Activated CD4-positive, alpha-beta T cell treated with anti-CD3 and anti-CD28 coated beads, Interleukin-2, amount 10 ng/mL, durations not matched to agents 24 days and 14 days (primary cell): Measurements from ENCODE around the gene ZBTB16. TPM values are rescaled to one million over a fixed set of nuclear protein-coding genes. Genes with fewer than 3 reads are reported as not detected.

Source experiments
- DNase-seq: peaks from one replicate; pipeline ENCODE4 v3.0.0; 2022
- H3K27ac Mint-ChIP-seq: one replicate; pipeline ENCODE4 v1.8.0; 2022; ENCODE audit warnings: mild to moderate bottlenecking, mixed read lengths
- H3K27me3 Mint-ChIP-seq: one replicate; pipeline ENCODE4 v1.8.0; 2022; ENCODE audit warnings: mixed read lengths
- H3K36me3 Mint-ChIP-seq: one replicate; pipeline ENCODE4 v1.8.0; 2022; ENCODE audit warnings: low read depth, mild to moderate bottlenecking, mixed read lengths
- H3K4me1 Mint-ChIP-seq: one replicate; pipeline ENCODE4 v1.8.0; 2021; ENCODE audit warnings: mixed read lengths
- H3K4me3 Mint-ChIP-seq: one replicate; pipeline ENCODE4 v1.8.0; 2022; ENCODE audit warnings: mild to moderate bottlenecking, moderate library complexity, mixed read lengths
- H3K9me3 Mint-ChIP-seq: one replicate; pipeline ENCODE4 v1.8.0; 2021; ENCODE audit warnings: mixed read lengths
- intact Hi-C: fragments of 100-400 bp; cut with micrococcal nuclease; formaldehyde crosslinking; loops from one replicate; pipeline ENCODE4 v1.15.1; 2023
- total RNA-seq: library from RNA; stranded (reverse); gene quantifications from 2 replicates; pipeline ENCODE4 v1.2.3, GENCODE V29; 2022

Gene ZBTB16
- total RNA-seq, 1 donor from 2014 or later, result 3.8 TPM

DNA sequence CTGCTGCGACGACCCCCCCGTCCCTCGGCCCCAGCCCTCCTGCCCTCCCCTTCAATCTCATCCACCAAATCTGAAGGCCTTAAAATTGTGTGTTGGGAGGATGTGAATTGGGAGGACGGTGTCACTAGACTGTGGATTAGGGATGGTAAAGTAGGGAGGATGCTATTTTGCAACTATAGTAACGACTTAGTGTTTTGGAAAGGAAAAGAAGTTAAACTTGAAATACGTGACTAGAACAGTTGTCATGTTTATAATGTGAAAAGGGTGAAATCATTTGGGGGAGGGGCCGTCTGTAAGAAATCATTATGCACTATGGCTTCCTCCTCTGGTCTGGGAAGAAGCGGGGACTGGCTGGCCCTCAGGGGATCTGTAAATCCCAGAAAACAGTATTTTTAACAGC lies 193.3 kb downstream of the ZBTB16 start:
- no peak overlapping the region for H3K4me3 Mint-ChIP-seq
- no peaks in the 10 kb centered on the region for H3K27me3 Mint-ChIP-seq
- H3K36me3 Mint-ChIP-seq, result no peaks in the 10 kb centered on the region
- no peaks in the 10 kb centered on the region for H3K9me3 Mint-ChIP-seq
- intact Hi-C loops, result no loop called here
- H3K27ac Mint-ChIP-seq, result no peak overlapping the region
- no peaks in the 10 kb centered on the region for H3K4me1 Mint-ChIP-seq
- DNase-seq, result no peak

DNA sequence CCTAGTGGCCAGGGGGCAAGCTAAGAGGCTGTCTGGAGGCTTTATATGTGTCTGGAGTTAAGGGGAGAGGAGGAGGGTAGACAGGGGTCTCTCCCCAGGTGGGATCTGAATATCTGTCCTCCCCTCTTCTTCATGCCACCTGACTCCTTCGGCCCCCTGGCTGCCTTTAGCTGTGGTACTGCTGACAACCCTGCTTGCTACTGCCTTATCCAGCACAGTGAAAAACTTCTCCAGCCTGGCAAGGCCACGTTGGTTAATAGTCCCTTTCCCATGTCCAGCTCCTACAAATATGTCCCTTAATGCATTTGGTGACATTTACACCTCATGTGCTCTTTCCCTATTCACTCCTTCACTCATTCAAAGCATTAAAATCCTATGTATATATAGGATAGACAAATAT lies 194.3 kb downstream of the ZBTB16 start:
- Mint-ChIP-seq H3K36me3 (no peaks in the 10 kb centered on the region), H3K27me3 (no peaks in the 10 kb centered on the region), H3K9me3 (no peaks in the 10 kb centered on the region), H3K4me3 (no peak overlapping the region), H3K4me1 (no peaks in the 10 kb centered on the region), H3K27ac (no peak overlapping the region)
- no peak for DNase-seq
- intact Hi-C loops, result no loop called here

- intact Hi-C loops, result no loop called here
- Mint-ChIP-seq H3K4me1 (no peaks in the 10 kb centered on the region), H3K4me3 (no peak overlapping the region), H3K27me3 (peaks cover under 1% of the 10 kb centered on the region), H3K9me3 (no peaks in the 10 kb centered on the region), H3K36me3 (no peaks in the 10 kb centered on the region), H3K27ac (no peak overlapping the region)
- DNase-seq, result no peak
Measured at GRCh38 chr11:114254571-114255146, 195.1 kb downstream of the ZBTB16 start.

DNA sequence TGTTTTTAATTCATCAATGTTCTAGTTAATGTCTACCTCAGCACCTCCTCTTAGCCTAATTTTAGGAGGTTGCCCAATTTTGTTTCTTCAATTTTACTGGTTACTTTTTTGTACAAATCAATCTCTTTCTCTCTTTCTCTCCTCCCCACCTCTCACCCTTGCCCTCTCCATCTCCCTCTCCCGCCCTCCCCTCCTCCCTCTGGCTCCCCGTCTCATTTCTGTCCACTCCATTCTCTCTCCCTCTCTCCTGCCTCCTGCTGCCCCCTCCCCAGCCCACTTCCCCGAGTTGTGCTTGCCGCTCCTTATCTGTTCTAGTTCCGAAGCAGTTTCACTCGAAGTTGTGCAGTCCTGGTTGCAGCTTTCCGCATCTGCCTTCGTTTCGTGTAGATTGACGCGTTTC lies 195.8 kb downstream of the ZBTB16 start:
- Mint-ChIP-seq H3K27me3 (peaks cover 2% of the 10 kb centered on the region), H3K36me3 (no peaks in the 10 kb centered on the region), H3K27ac (no peak overlapping the region), H3K9me3 (no peaks in the 10 kb centered on the region), H3K4me1 (no peaks in the 10 kb centered on the region), H3K4me3 (no peak overlapping the region)
- intact Hi-C loops, result no loop called here
- DNase-seq, result no peak

GRCh38 chr11:114256176-114256966 lies 196.9 kb downstream of the ZBTB16 start:
- Mint-ChIP-seq H3K4me3 (no peak overlapping the region), H3K27me3 (peaks cover 2% of the 10 kb centered on the region), H3K27ac (no peak overlapping the region), H3K36me3 (no peaks in the 10 kb centered on the region), H3K4me1 (no peaks in the 10 kb centered on the region), H3K9me3 (no peaks in the 10 kb centered on the region)
- DNase-seq, result no peak
- intact Hi-C loops, result no loop called here

DNA sequence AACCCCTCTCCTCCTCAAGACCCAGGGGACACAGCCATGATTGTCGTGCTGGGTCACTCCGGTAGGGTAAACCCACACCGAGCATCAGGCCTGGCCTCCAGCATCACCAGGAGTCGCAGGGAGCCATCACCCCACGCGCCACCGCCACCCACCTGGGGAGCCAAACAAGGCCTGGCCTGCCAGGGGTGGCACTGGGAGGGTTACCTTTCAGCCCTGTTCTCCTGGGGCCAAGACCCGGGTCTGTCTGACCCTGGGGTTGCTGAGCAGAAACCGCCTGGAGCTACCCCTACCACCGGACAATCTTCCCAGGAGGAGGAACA lies 197.4 kb downstream of the ZBTB16 start:
- H3K4me3 Mint-ChIP-seq, result no peak overlapping the region
- H3K27ac Mint-ChIP-seq, result no peak overlapping the region
- no peaks in the 10 kb centered on the region for H3K4me1 Mint-ChIP-seq
- H3K27me3 Mint-ChIP-seq, result peaks cover 2% of the 10 kb centered on the region
- DNase-seq, result no peak
- no peaks in the 10 kb centered on the region for H3K9me3 Mint-ChIP-seq
- no peaks in the 10 kb centered on the region for H3K36me3 Mint-ChIP-seq
- intact Hi-C loops, result no loop called here

DNA sequence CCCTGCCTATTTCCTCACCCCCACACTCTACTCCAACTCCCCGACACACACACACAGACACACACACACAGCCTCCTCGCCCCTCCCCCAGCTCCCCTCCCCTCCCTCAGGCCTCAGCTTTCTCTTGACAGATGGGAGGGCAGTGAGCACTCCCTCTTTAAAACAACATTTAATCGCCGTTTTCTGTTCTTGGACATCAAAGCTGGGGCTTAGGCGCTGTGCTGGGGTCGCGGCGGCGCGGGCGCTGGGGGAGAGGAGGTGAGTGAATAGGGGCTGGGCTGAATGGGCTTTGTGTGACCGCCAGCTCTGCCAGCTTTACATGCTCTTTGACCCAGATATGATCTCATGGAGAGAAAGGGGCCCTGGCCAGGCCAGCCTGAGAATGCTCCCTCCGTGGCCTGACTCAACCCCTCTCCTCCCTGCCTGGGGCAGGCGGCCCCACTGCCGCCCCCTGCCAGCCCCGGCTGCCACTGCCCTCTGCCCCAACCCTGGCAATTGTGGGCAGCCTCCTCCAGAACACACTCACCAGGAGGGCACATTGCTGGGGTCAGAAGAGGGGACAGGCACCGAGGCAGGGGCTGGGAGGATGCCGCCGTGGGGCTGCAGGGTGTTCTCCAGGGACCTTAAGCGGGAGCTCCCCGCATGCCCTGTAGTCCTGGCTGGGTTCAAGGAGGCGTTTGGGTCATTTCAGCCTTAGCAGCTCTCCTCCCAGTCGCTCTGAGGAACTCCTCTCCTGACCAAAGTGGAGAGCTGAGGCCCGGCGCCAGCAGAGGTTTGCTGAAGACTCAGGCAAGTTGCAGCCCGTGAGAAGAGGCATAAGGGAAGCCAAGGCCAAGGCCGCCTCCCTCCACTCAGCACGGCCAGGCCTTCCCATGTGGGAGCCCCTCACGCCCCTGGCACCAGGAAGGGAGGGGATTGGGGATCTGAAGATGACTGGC lies 198.4 kb downstream of the ZBTB16 start:
- Mint-ChIP-seq H3K27me3 (peaks cover 2% of the 10 kb centered on the region), H3K9me3 (no peaks in the 10 kb centered on the region), H3K4me1 (no peaks in the 10 kb centered on the region), H3K36me3 (no peaks in the 10 kb centered on the region), H3K27ac (no peak overlapping the region), H3K4me3 (no peak overlapping the region)
- intact Hi-C loops, result no loop called here
- no peak for DNase-seq

- Mint-ChIP-seq H3K27ac (no peak overlapping the region), H3K4me3 (no peak overlapping the region), H3K36me3 (no peaks in the 10 kb centered on the region), H3K9me3 (no peaks in the 10 kb centered on the region), H3K4me1 (no peaks in the 10 kb centered on the region), H3K27me3 (peaks cover 2% of the 10 kb centered on the region)
- intact Hi-C loops, result no loop called here
- DNase-seq, result no peak
Measured at GRCh38 chr11:114258696-114259095, 199.2 kb downstream of the ZBTB16 start.

DNA sequence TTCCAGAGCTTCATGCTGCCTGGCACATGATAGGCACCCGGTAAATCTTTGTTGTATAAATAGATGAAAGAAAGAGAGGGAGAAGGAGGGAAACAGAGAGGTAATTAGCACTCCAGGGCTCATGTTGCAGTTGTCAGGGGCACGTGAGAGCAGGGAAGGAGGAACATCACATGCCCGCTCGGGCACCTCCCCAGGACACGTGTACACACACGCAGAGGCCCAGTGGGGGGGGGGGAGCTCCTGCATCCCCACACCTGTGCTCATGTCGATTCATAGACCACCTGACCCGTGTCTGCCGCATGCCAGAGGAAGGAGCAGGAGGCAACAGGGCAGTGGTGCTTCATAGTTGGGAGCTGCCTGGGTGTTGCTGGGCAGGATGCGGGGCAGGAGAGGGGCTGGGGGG lies 199.6 kb downstream of the ZBTB16 start:
- Mint-ChIP-seq H3K4me1 (no peaks in the 10 kb centered on the region), H3K9me3 (no peaks in the 10 kb centered on the region), H3K27ac (no peak overlapping the region), H3K4me3 (no peak overlapping the region), H3K27me3 (peaks cover 2% of the 10 kb centered on the region), H3K36me3 (no peaks in the 10 kb centered on the region)
- intact Hi-C loops, result no loop called here
- DNase-seq, result no peak

DNA sequence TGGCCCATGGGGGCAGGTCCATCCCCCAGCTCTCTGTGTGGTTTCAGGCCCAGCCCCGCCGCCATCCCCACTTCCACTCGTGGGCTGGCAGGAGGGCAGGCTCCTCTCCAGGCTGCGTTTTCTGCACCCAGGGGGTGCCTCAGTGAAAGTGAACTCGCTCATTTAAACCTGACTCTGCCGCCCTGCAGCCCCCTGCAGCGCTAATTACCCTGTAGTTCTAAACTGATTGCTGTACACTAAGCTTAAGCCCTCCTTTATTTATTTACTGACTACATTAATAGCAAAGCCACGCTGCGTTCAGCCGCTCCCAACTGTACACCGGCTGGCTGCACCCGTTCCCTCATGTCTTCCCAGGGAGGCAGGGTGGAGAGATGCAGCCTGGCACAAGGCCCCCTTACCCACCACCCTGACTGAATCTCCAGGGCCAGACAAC lies 200.1 kb downstream of the ZBTB16 start:
- H3K36me3 Mint-ChIP-seq, result no peaks in the 10 kb centered on the region
- no peak for DNase-seq
- peaks cover 2% of the 10 kb centered on the region for H3K27me3 Mint-ChIP-seq
- no peak overlapping the region for H3K4me3 Mint-ChIP-seq
- H3K4me1 Mint-ChIP-seq, result no peaks in the 10 kb centered on the region
- intact Hi-C loops, result no loop called here
- H3K9me3 Mint-ChIP-seq, result no peaks in the 10 kb centered on the region
- H3K27ac Mint-ChIP-seq, result no peak overlapping the region

GRCh38 chr11:114260077-114260476 lies 200.6 kb downstream of the ZBTB16 start:
- Mint-ChIP-seq H3K27ac (no peak overlapping the region), H3K27me3 (peaks cover 2% of the 10 kb centered on the region), H3K36me3 (no peaks in the 10 kb centered on the region), H3K4me1 (no peaks in the 10 kb centered on the region), H3K4me3 (no peak overlapping the region), H3K9me3 (no peaks in the 10 kb centered on the region)
- intact Hi-C loops, result loop anchor here (5.0 kb wide), 1 partner anchor 453 kb away; no protein-coding TSS in a partner anchor
- no peak for DNase-seq

DNA sequence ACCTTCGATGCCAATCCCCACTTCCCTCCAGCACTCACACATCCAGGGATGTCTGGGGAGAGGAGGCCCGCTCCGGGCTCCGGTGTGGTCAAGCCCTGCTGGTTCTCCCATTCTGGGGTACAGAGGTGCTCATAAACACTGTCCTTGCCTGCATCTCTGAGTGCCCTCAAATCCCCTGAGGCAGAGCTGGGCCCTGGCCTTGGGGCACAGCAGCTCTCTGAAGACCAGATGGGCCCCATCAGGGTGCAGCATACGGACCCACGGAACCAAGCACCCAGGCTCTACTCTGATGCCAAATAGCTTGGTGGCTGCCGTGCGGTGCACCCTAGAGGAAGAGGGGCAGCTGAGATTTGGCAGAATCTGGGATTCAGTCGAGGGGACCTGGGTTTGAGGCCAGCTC lies 201.0 kb downstream of the ZBTB16 start:
- Mint-ChIP-seq H3K27me3 (peaks cover 2% of the 10 kb centered on the region), H3K36me3 (no peaks in the 10 kb centered on the region), H3K9me3 (no peaks in the 10 kb centered on the region), H3K4me1 (no peaks in the 10 kb centered on the region), H3K4me3 (no peak overlapping the region), H3K27ac (no peak overlapping the region)
- intact Hi-C loops, result loop anchor here (5.0 kb wide), 1 partner anchor 453 kb away; no protein-coding TSS in a partner anchor
- DNase-seq, result no peak

GRCh38 chr11:114261791-114262190 lies 202.3 kb downstream of the ZBTB16 start:
- peaks cover 2% of the 10 kb centered on the region for H3K27me3 Mint-ChIP-seq
- H3K4me1 Mint-ChIP-seq, result no peaks in the 10 kb centered on the region
- H3K36me3 Mint-ChIP-seq, result no peaks in the 10 kb centered on the region
- H3K27ac Mint-ChIP-seq, result no peak overlapping the region
- no peak for DNase-seq
- intact Hi-C loops, result loop anchor here (1.0 to 5.0 kb wide), 4 partner anchors 225 to 454 kb away; no protein-coding TSS in a partner anchor
- no peak overlapping the region for H3K4me3 Mint-ChIP-seq
- H3K9me3 Mint-ChIP-seq, result no peaks in the 10 kb centered on the region
